Smooth muscle cell (in vitro differentiated cells): ENCODE data around the gene RFX1. TPM values are rescaled to one million over a fixed set of nuclear protein-coding genes. Genes with fewer than 3 reads are reported as not detected.

Experiments
- DNase-seq: peaks from one replicate; lab custom pipeline; 2025; ENCODE audit not compliant: unreplicated experiment; lab: John Stamatoyannopoulos, UW
- H2AFZ ChIP-seq: fragments of 200-600 bp; sonication (generic); 2 replicates; pipeline ENCODE4 v1.6.0; 2016; ENCODE audit warnings: antibody characterized with exemption, low read depth, mild to moderate bottlenecking
- H3F3A ChIP-seq: fragments of 200-600 bp; sonication (generic); 2 replicates; pipeline ENCODE4 v1.6.0; 2017; ENCODE audit warnings: antibody characterized with exemption, low read depth
- H3K27ac ChIP-seq: fragments of 200-600 bp; sonication (generic); 2 replicates; pipeline ENCODE4 v1.5.1; 2016; ENCODE audit warnings: low read depth, mild to moderate bottlenecking
- H3K27me3 ChIP-seq: fragments of 200-600 bp; sonication (generic); 2 replicates; pipeline ENCODE4 v1.6.1; 2016; ENCODE audit warnings: low read depth, mild to moderate bottlenecking
- H3K36me3 ChIP-seq: fragments of 200-600 bp; sonication (generic); 2 replicates; pipeline ENCODE4 v1.5.1; 2016; ENCODE audit warnings: low read depth
- H3K4me1 ChIP-seq: fragments of 200-600 bp; sonication (generic); 2 replicates; pipeline ENCODE4 v1.5.1; 2016; ENCODE audit warnings: low read depth
- H3K4me2 ChIP-seq: fragments of 200-600 bp; sonication (generic); 2 replicates; pipeline ENCODE4 v1.6.0; 2016; ENCODE audit warnings: mild to moderate bottlenecking
- H3K4me3 ChIP-seq: fragments of 200-600 bp; sonication (generic); 2 replicates; pipeline ENCODE4 v1.5.1; 2016; ENCODE audit warnings: mild to moderate bottlenecking
- H3K79me2 ChIP-seq: fragments of 200-600 bp; sonication (generic); 2 replicates; pipeline ENCODE4 v1.6.0; 2016; ENCODE audit warnings: low read depth, mild to moderate bottlenecking
- H3K9ac ChIP-seq: fragments of 200-600 bp; sonication (generic); 2 replicates; pipeline ENCODE4 v1.6.0; 2016; ENCODE audit warnings: low read depth
- H3K9me3 ChIP-seq: fragments of 200-600 bp; sonication (generic); replicated peaks from 2 replicates; pipeline ENCODE4 v1.5.1; 2016; ENCODE audit warnings: low read depth
- H4K20me1 ChIP-seq: fragments of 200-600 bp; sonication (generic); 2 replicates; pipeline ENCODE4 v1.6.0; 2016; ENCODE audit warnings: low read depth
- CTCF ChIP-seq: fragments of 200-600 bp; sonication (generic); IDR thresholded peaks from 2 replicates; pipeline ENCODE4 v1.5.1; 2017; ENCODE audit warnings: borderline replicate concordance, mild to moderate bottlenecking, antibody characterized with exemption; ENCODE audit not compliant: insufficient read depth, poor library complexity, severe bottlenecking
- WGBS: methylation state at CpG from one replicate; pipeline ENCODE4 v1.1.7; 2016; ENCODE audit warnings: low lambda C conversion rate; 5-methylcytosine and 5-hydroxymethylcytosine counted together
- polyA plus RNA-seq: library from polyadenylated mRNA; unstranded; fragments of >200 nt; fragmentation: Nextera tagmentation; extraction: Ambion mirVana; gene quantifications from 2 replicates; pipeline ENCODE4 v1.2.1, GENCODE V29; 2016
- total RNA-seq: library from RNA; depleted of rRNA; stranded (reverse); fragments of >200 nt; gene quantifications from 2 replicates; pipeline ENCODE4 v1.2.3, GENCODE V29; 2014

Gene RFX1
- total RNA-seq = 0.45 and 2.2 TPM in 2 replicates
- polyA plus RNA-seq = 2.2 and 2.8 TPM in 2 replicates

- WGBS = 2% methylated on average over 46 of the region's 58 CpGs
- no peak for TF ChIP-seq CTCF
Observed at GRCh38 chr19:14006085-14006765, at the start of gene RFX1. TSS of gene RFX1 (minus strand) at chr19:14006320. CDS start at chr19:13993843, 12,477 bp downstream.

GRCh38 chr19:14055396-14055795 lies 49.3 kb upstream of the RFX1 start:
- Histone ChIP-seq H3K4me2 (no peak overlapping the region), H4K20me1 (no peaks in the 10 kb centered on the region), H3K4me3 (no peak overlapping the region), H2AFZ (no peak overlapping the region), H3K27me3 (peaks cover 9% of the 10 kb centered on the region), H3K27ac (no peak overlapping the region), H3K36me3 (no peaks in the 10 kb centered on the region), H3K9ac (no peak overlapping the region), H3K79me2 (no peaks in the 10 kb centered on the region), H3K9me3 (no peaks in the 10 kb centered on the region), H3F3A (no peaks in the 10 kb centered on the region), H3K4me1 (no peaks in the 10 kb centered on the region)
- 90% methylated on average over 3 of the region's 3 CpGs for WGBS
- DNase-seq = no peak
- TF ChIP-seq CTCF = no peak

More at GRCh38 chr19:14006085-14006765, at the start of gene RFX1:
- no peaks in the 10 kb centered on the region for H3K27me3 ChIP-seq
- peak within 1 kb of the TSS; percentile 82 for H3K4me3 ChIP-seq
- peaks cover 22% of the 10 kb centered on the region for H3F3A ChIP-seq
- no peaks in the 10 kb centered on the region for H3K9me3 ChIP-seq
- peak within 1 kb of the TSS; percentile 100 for H3K27ac ChIP-seq
- DNase-seq = peak; percentile 98
- H3K4me1 ChIP-seq = peaks cover 3% of the 10 kb centered on the region
- no peaks in the 10 kb centered on the region for H4K20me1 ChIP-seq
- H3K36me3 ChIP-seq = no peaks in the 10 kb centered on the region
- peak within 1 kb of the TSS; percentile 64 for H2AFZ ChIP-seq
- H3K4me2 ChIP-seq = peak within 1 kb of the TSS; percentile 87
- peak within 1 kb of the TSS; percentile 100 for H3K9ac ChIP-seq
- peaks cover 11% of the 10 kb centered on the region for H3K79me2 ChIP-seq

GRCh38 chr19:14054721-14055120 lies 48.6 kb upstream of the RFX1 start:
- Histone ChIP-seq H3K36me3 (no peaks in the 10 kb centered on the region), H3K27ac (no peak overlapping the region), H3K9me3 (no peaks in the 10 kb centered on the region), H3K4me3 (no peak overlapping the region), H3K9ac (no peak overlapping the region), H4K20me1 (no peaks in the 10 kb centered on the region), H2AFZ (no peak overlapping the region), H3K4me2 (no peak overlapping the region), H3F3A (no peaks in the 10 kb centered on the region), H3K27me3 (peaks cover 9% of the 10 kb centered on the region), H3K79me2 (no peaks in the 10 kb centered on the region), H3K4me1 (no peaks in the 10 kb centered on the region)
- no peak for DNase-seq
- WGBS = 92% methylated on average over 9 of the region's 11 CpGs
- no peak for TF ChIP-seq CTCF

GRCh38 chr19:14054099-14054498 lies 48.0 kb upstream of the RFX1 start:
- H3K79me2 ChIP-seq = no peaks in the 10 kb centered on the region
- DNase-seq = no peak
- H3K9me3 ChIP-seq = no peaks in the 10 kb centered on the region
- no peak for TF ChIP-seq CTCF
- H2AFZ ChIP-seq = no peak overlapping the region
- H3K4me2 ChIP-seq = no peak overlapping the region
- WGBS = 95% methylated on average over 6 of the region's 6 CpGs
- H3K4me3 ChIP-seq = no peak overlapping the region
- H4K20me1 ChIP-seq = no peaks in the 10 kb centered on the region
- H3K9ac ChIP-seq = no peak overlapping the region
- no peaks in the 10 kb centered on the region for H3K4me1 ChIP-seq
- peaks cover 9% of the 10 kb centered on the region for H3K27me3 ChIP-seq
- no peaks in the 10 kb centered on the region for H3K36me3 ChIP-seq
- H3K27ac ChIP-seq = no peak overlapping the region
- H3F3A ChIP-seq = no peaks in the 10 kb centered on the region
